Neural progenitor cell (in vitro differentiated cells): Measurements from ENCODE around the gene ATOH8. TPM values are rescaled to one million over a fixed set of nuclear protein-coding genes. Genes with fewer than 3 reads are reported as not detected.

ENCODE experiments used
- DNase-seq: peaks from one replicate; pipeline ENCODE4 v3.0.0-alpha.2; 2016; ENCODE audit warnings: low spot score
- H2AFZ ChIP-seq: fragments of 200-600 bp; sonication (generic); replicated peaks from 2 replicates; pipeline ENCODE4 v1.6.1; 2016; ENCODE audit warnings: antibody characterized with exemption
- H3F3A ChIP-seq: fragments of 200-600 bp; sonication (generic); 2 replicates; pipeline ENCODE4 v1.6.1; 2016; ENCODE audit warnings: antibody characterized with exemption, low read depth
- H3K27ac ChIP-seq: fragments of 200-600 bp; sonication (generic); 2 replicates; pipeline ENCODE4 v1.5.1; 2016; ENCODE audit warnings: mild to moderate bottlenecking
- H3K27me3 ChIP-seq: fragments of 200-600 bp; sonication (generic); 2 replicates; pipeline ENCODE4 v1.6.1; 2016; ENCODE audit warnings: mild to moderate bottlenecking, moderate library complexity
- H3K36me3 ChIP-seq: fragments of 200-600 bp; sonication (generic); 2 replicates; pipeline ENCODE4 v1.5.1; 2016
- H3K4me1 ChIP-seq: fragments of 200-600 bp; sonication (generic); 2 replicates; pipeline ENCODE4 v1.6.1; 2016; ENCODE audit warnings: mixed run types
- H3K4me2 ChIP-seq: fragments of 200-600 bp; sonication (generic); 2 replicates; pipeline ENCODE4 v1.6.1; 2016
- H3K4me3 ChIP-seq: fragments of 200-600 bp; sonication (generic); 2 replicates; pipeline ENCODE4 v1.5.1; 2016
- H3K79me2 ChIP-seq: fragments of 200-600 bp; sonication (generic); 2 replicates; pipeline ENCODE4 v1.6.1; 2016; ENCODE audit warnings: low read depth
- H3K9ac ChIP-seq: fragments of 200-600 bp; sonication (generic); 2 replicates; pipeline ENCODE4 v1.6.1; 2016
- H3K9me3 ChIP-seq: fragments of 200-600 bp; sonication (generic); 2 replicates; pipeline ENCODE4 v1.5.1; 2016; ENCODE audit warnings: low read depth
- H4K20me1 ChIP-seq: fragments of 200-600 bp; sonication (generic); 2 replicates; pipeline ENCODE4 v1.6.1; 2016; ENCODE audit warnings: low read depth
- H3K27ac Mint-ChIP-seq: 3 replicates; pipeline ENCODE4 v1.8.0; 2021; ENCODE audit warnings: mixed read lengths
- H3K27me3 Mint-ChIP-seq: 2 replicates; pipeline ENCODE4 v1.8.0; 2022; ENCODE audit warnings: low read depth, mild to moderate bottlenecking, inconsistent platforms, moderate library complexity, mixed read lengths; ENCODE audit not compliant: insufficient read depth
- H3K36me3 Mint-ChIP-seq: 3 replicates; pipeline ENCODE4 v1.8.0; 2021; ENCODE audit warnings: mixed read lengths
- H3K4me1 Mint-ChIP-seq: 3 replicates; pipeline ENCODE4 v1.8.0; 2021; ENCODE audit warnings: mixed read lengths
- H3K4me3 Mint-ChIP-seq: 3 replicates; pipeline ENCODE4 v1.8.0; 2021; ENCODE audit warnings: mild to moderate bottlenecking, moderate library complexity, mixed read lengths
- H3K9me3 Mint-ChIP-seq: 3 replicates; pipeline ENCODE4 v1.8.0; 2020; ENCODE audit warnings: mixed read lengths
- CTCF ChIP-seq: fragments of 200-600 bp; sonication (generic); IDR thresholded peaks from 2 replicates; pipeline ENCODE4 v1.5.1; 2017; ENCODE audit warnings: antibody characterized with exemption, mild to moderate bottlenecking
- EZH2 ChIP-seq: fragments of 200-600 bp; sonication (generic); IDR thresholded peaks from 2 replicates; pipeline ENCODE4 v1.6.1; 2017; ENCODE audit warnings: antibody characterized with exemption, mild to moderate bottlenecking, moderate library complexity
- EZH2phosphoT487 ChIP-seq: fragments of 200-600 bp; sonication (generic); IDR thresholded peaks from 2 replicates; pipeline ENCODE4 v1.6.1; 2017; ENCODE audit warnings: antibody characterized with exemption
- total RNA-seq: library from RNA; depleted of rRNA; stranded (reverse); fragments of >200 nt; gene quantifications from 2 replicates; pipeline ENCODE4 v1.2.3, GENCODE V29; 2015; ENCODE audit warnings: low replicate concordance

The ATOH8 gene
- total RNA-seq, 1 donor from 2014 or later = not detected

- H4K20me1 ChIP-seq = peaks cover 3% of the 10 kb centered on the region
- no peak overlapping the region for H3K27ac ChIP-seq
- peak overlapping the region; percentile 33 for H3K4me2 ChIP-seq
- H3K9ac ChIP-seq = no peak overlapping the region
- H3K27ac Mint-ChIP-seq = peak overlapping the region; percentile 66
- H3K36me3 Mint-ChIP-seq = peaks cover 8% of the 10 kb centered on the region
- H3K9me3 ChIP-seq = no peaks in the 10 kb centered on the region
- H3K4me1 ChIP-seq = peaks cover 52% of the 10 kb centered on the region
- H3F3A ChIP-seq = peaks cover 22% of the 10 kb centered on the region
- TF ChIP-seq EZH2phosphoT487 = no peak
- no peak for TF ChIP-seq EZH2
- no peak for TF ChIP-seq CTCF
- H3K9me3 Mint-ChIP-seq = no peaks in the 10 kb centered on the region
- H3K4me1 Mint-ChIP-seq = peaks cover 86% of the 10 kb centered on the region
- no peak overlapping the region for H2AFZ ChIP-seq
- H3K4me3 ChIP-seq = no peak overlapping the region
- H3K36me3 ChIP-seq = no peaks in the 10 kb centered on the region
- H3K79me2 ChIP-seq = no peaks in the 10 kb centered on the region
- peaks cover 22% of the 10 kb centered on the region for H3K27me3 ChIP-seq
- peak; percentile 28 for DNase-seq
- H3K4me3 Mint-ChIP-seq = no peak overlapping the region
- peaks cover 8% of the 10 kb centered on the region for H3K27me3 Mint-ChIP-seq
These were observed 14.9 kb downstream of the ATOH8 start for GRCh38 chr2:85768713-85769112.

DNA sequence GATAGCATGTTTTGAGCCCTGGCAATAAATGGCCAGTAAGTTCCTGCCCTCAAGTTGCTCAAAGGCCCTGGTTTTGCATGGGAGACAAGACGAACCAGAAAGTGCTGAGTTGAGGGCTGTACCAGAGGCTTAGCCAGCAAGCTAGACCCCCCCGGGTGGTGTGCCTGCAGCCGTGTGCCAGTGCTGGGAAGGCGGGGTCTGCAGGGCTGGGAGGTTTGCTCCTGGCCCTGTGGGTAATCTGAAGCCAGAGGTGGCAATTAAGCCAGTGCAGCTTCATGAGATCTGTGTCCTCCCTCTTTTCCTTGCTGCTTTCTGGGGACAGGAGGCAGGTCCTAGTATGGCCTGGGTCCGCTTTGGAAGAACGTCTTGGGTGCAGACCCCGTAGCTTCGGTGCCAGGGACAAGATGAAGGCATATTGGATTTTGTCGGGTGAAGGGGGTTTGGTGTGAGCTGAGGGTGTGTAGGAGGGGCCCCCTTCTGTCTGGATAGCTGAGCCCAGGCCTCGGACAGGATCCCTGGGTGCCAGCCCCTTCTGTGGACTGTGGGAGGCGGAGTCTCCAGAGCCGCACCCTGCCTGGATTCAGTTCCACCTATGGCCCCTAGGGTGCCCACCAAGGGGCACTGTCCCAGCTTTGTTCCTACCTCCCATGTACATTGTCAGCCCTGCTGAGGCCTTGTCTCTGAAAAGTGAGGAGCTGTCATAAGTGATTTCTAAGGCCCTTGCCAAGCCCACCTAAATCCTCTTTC, 15.6 kb downstream of the ATOH8 start:
- peak; percentile 59 for DNase-seq
- no peaks in the 10 kb centered on the region for H3K79me2 ChIP-seq
- H3K36me3 Mint-ChIP-seq = peaks cover 8% of the 10 kb centered on the region
- H3K27me3 ChIP-seq = peaks cover 15% of the 10 kb centered on the region
- peak overlapping the region; percentile 33 for H3K4me2 ChIP-seq
- H3K4me1 Mint-ChIP-seq = peaks cover 85% of the 10 kb centered on the region
- peaks cover 7% of the 10 kb centered on the region for H3K27me3 Mint-ChIP-seq
- peak overlapping the region; percentile 64 for H3K4me3 Mint-ChIP-seq
- peaks cover 47% of the 10 kb centered on the region for H3K4me1 ChIP-seq
- peak overlapping the region; percentile 66 for H3K27ac Mint-ChIP-seq
- H3K9me3 Mint-ChIP-seq = no peaks in the 10 kb centered on the region
- TF ChIP-seq CTCF = peak; percentile 45
- no peak for TF ChIP-seq EZH2phosphoT487
- no peak overlapping the region for H3K4me3 ChIP-seq
- no peak overlapping the region for H2AFZ ChIP-seq
- no peaks in the 10 kb centered on the region for H3K36me3 ChIP-seq
- H4K20me1 ChIP-seq = peaks cover 3% of the 10 kb centered on the region
- peaks cover 22% of the 10 kb centered on the region for H3F3A ChIP-seq
- no peak overlapping the region for H3K9ac ChIP-seq
- H3K27ac ChIP-seq = no peak overlapping the region
- H3K9me3 ChIP-seq = no peaks in the 10 kb centered on the region

DNA sequence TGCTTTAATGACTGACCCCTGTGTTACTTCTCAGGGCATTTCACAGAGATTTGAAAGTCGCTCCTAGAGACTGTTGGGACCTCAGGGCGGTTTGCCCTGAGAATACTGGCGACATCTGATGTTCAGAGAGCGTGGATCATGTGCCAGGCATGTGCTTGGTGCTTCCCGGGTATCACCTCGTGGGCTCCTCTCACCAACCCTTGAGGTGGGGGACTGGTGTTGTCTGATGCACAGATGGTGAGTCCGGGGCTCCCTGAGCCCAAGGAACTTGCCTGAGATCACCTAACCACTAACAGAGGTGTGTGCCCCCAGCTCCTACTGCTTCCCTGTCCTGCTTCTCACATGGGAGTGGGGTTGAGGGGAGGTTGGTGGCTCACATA, 16.2 kb downstream of the ATOH8 start:
- peak overlapping the region; percentile 33 for H3K4me3 Mint-ChIP-seq
- Histone ChIP-seq H3K36me3 (no peaks in the 10 kb centered on the region), H3K9ac (no peak overlapping the region), H3K27me3 (peaks cover 15% of the 10 kb centered on the region), H3F3A (peaks cover 17% of the 10 kb centered on the region), H3K4me3 (no peak overlapping the region), H2AFZ (no peak overlapping the region), H3K4me2 (no peak overlapping the region), H3K27ac (no peak overlapping the region), H4K20me1 (peaks cover 3% of the 10 kb centered on the region), H3K4me1 (peaks cover 41% of the 10 kb centered on the region), H3K79me2 (no peaks in the 10 kb centered on the region), H3K9me3 (no peaks in the 10 kb centered on the region)
- DNase-seq = no peak
- H3K4me1 Mint-ChIP-seq = peaks cover 84% of the 10 kb centered on the region
- TF ChIP-seq EZH2 (no peak), EZH2phosphoT487 (no peak), CTCF (no peak)
- no peaks in the 10 kb centered on the region for H3K9me3 Mint-ChIP-seq
- H3K36me3 Mint-ChIP-seq = peaks cover 8% of the 10 kb centered on the region
- H3K27me3 Mint-ChIP-seq = peaks cover 5% of the 10 kb centered on the region
- H3K27ac Mint-ChIP-seq = no peak overlapping the region
